IMR-90 (cell line): ENCODE results near the gene AVPR1B. TPM values are rescaled to one million over a fixed set of nuclear protein-coding genes. Genes with fewer than 3 reads are reported as not detected.

Source experiments
- ATAC-seq: fragments of 200-7000 bp; cut with Tn5 transposase; 2 replicates; pipeline ENCODE4 v1.9.1; 2020; ENCODE audit warnings: low read depth, mild to moderate bottlenecking, moderate library complexity
- BruUV-seq: library from RNA; stranded (reverse); fragments of 400-500 nt; replicated peaks from 2 replicates; lab custom pipeline; 2021; lab: Mats Ljungman, UMichigan
- CTCF ChIA-PET: fragments of 300-600 bp; formaldehyde crosslinking; extraction: SDS; loops from one replicate; lab custom pipeline; 2021; ENCODE audit warnings: antibody characterized with exemption; lab: Yijun Ruan, JAX
- POLR2A ChIA-PET: fragments of 300-600 bp; sonication (Branson Sonifier 250); formaldehyde crosslinking; loops from one replicate; lab custom pipeline; 2022; ENCODE audit warnings: antibody characterized with exemption; ENCODE audit not compliant: unreplicated experiment; lab: Charles Lee
- DNase-seq: peaks from one replicate; pipeline ENCODE4 v3.0.0; 2013
- H2AFZ ChIP-seq: replicated peaks from 2 replicates; pipeline ENCODE3; 2013; ENCODE audit warnings: low read length, mild to moderate bottlenecking; ENCODE audit not compliant: poor library complexity
- H2AK5ac ChIP-seq: 2 replicates; pipeline ENCODE4 v1.6.1; 2013; ENCODE audit warnings: low read depth, low read length, inconsistent platforms
- H2AK9ac ChIP-seq: replicated peaks from 2 replicates; pipeline ENCODE3; 2013; ENCODE audit warnings: mild to moderate bottlenecking, low read depth, low read length, moderate library complexity; ENCODE audit not compliant: poor library complexity
- H2BK120ac ChIP-seq: 2 replicates; pipeline ENCODE4 v1.6.1; 2013; ENCODE audit warnings: low read depth, low read length, inconsistent platforms
- H2BK15ac ChIP-seq: 3 replicates; pipeline ENCODE4 v1.6.1; 2013; ENCODE audit warnings: low read depth, low read length, inconsistent platforms
- H2BK20ac ChIP-seq: 2 replicates; pipeline ENCODE4 v1.6.1; 2013; ENCODE audit warnings: low read depth, mild to moderate bottlenecking, inconsistent platforms, low read length, moderate library complexity
- H2BK5ac ChIP-seq: 2 replicates; pipeline ENCODE4 v1.6.1; 2013; ENCODE audit warnings: mild to moderate bottlenecking, low read depth, low read length, inconsistent platforms; ENCODE audit not compliant: poor library complexity, severe bottlenecking
- H3K14ac ChIP-seq: replicated peaks from 2 replicates; pipeline ENCODE4 v1.6.1; 2013; ENCODE audit warnings: low read depth, low read length, inconsistent platforms
- H3K18ac ChIP-seq: 2 replicates; pipeline ENCODE4 v1.6.1; 2013; ENCODE audit warnings: low read depth, low read length, control low read depth
- H3K23ac ChIP-seq: 2 replicates; pipeline ENCODE4 v1.6.1; 2013; ENCODE audit warnings: low read depth, low read length, inconsistent platforms
- H3K27ac ChIP-seq: 2 replicates; pipeline ENCODE4 v1.5.1; 2013; ENCODE audit warnings: mild to moderate bottlenecking, control low read depth, low read length; ENCODE audit not compliant: insufficient read depth
- H3K27me3 ChIP-seq: 2 replicates; pipeline ENCODE4 v1.6.1; 2013; ENCODE audit warnings: low read length; ENCODE audit not compliant: control insufficient read depth, insufficient read depth
- H3K36me3 ChIP-seq: 2 replicates; pipeline ENCODE4 v1.6.1; 2013; ENCODE audit warnings: low read length, mixed read lengths; ENCODE audit not compliant: control insufficient read depth, insufficient read depth
- H3K4ac ChIP-seq: 2 replicates; pipeline ENCODE4 v1.6.1; 2013; ENCODE audit warnings: low read depth, low read length, inconsistent platforms
- H3K4me1 ChIP-seq: 2 replicates; pipeline ENCODE4 v1.6.1; 2013; ENCODE audit warnings: low read length, mixed read lengths; ENCODE audit not compliant: control insufficient read depth, insufficient read depth
- H3K4me2 ChIP-seq: 2 replicates; pipeline ENCODE4 v1.6.1; 2013; ENCODE audit warnings: low read depth, mild to moderate bottlenecking, control low read depth, low read length, moderate library complexity
- H3K4me3 ChIP-seq: 2 replicates; pipeline ENCODE4 v1.5.1; 2013; ENCODE audit warnings: low read depth, mild to moderate bottlenecking, control low read depth, low read length, moderate library complexity; ENCODE audit not compliant: insufficient read depth
- H3K56ac ChIP-seq: 2 replicates; pipeline ENCODE4 v1.6.1; 2013; ENCODE audit warnings: low read length, inconsistent platforms; ENCODE audit not compliant: insufficient read depth; ENCODE audit errors: extremely low read depth
- H3K79me1 ChIP-seq, 2 experiments: 2 replicates each; pipeline ENCODE4 v1.6.1; 2013; ENCODE audit warnings: low read length in 2 of 2, inconsistent platforms in 1 of 2, low read depth in 1 of 2
- H3K9ac ChIP-seq: 2 replicates; pipeline ENCODE4 v1.6.1; 2013; ENCODE audit warnings: low read depth, low read length, control low read depth
- H3K9me1 ChIP-seq: 2 replicates; pipeline ENCODE4 v1.6.1; 2013; ENCODE audit warnings: low read length, inconsistent platforms; ENCODE audit not compliant: insufficient read depth
- H3K9me3 ChIP-seq: 2 replicates; pipeline ENCODE4 v1.6.1; 2013; ENCODE audit warnings: low read length; ENCODE audit not compliant: control insufficient read depth, insufficient read depth
- H4K20me1 ChIP-seq: 2 replicates; pipeline ENCODE4 v1.6.1; 2013; ENCODE audit warnings: low read length, inconsistent platforms; ENCODE audit not compliant: insufficient read depth
- H4K5ac ChIP-seq: 2 replicates; pipeline ENCODE4 v1.6.1; 2013; ENCODE audit warnings: mild to moderate bottlenecking, low read depth, low read length, control low read depth
- H4K8ac ChIP-seq, 2 experiments: 2 replicates each; pipeline ENCODE4 v1.6.1; 2013; ENCODE audit warnings: low read depth in 2 of 2, low read length in 2 of 2, control low read depth in 1 of 2, inconsistent platforms in 1 of 2
- H4K91ac ChIP-seq: 2 replicates; pipeline ENCODE4 v1.6.1; 2013; ENCODE audit warnings: low read depth, low read length, inconsistent platforms; ENCODE audit not compliant: insufficient read depth
- BHLHE40 ChIP-seq: fragments of 150-350 bp; IDR thresholded peaks from 2 replicates; pipeline ENCODE4 v1.6.1; 2016; ENCODE audit warnings: mild to moderate bottlenecking, low read depth, low read length
- CEBPB ChIP-seq: IDR thresholded peaks from 2 replicates; pipeline ENCODE4 v1.6.1; 2012; ENCODE audit warnings: low read depth, low read length, improper control_type of control experiment
- MAFK ChIP-seq: IDR thresholded peaks from 2 replicates; pipeline ENCODE4 v1.6.1; 2012; ENCODE audit warnings: low read depth, low read length, improper control_type of control experiment
- MXI1 ChIP-seq: IDR thresholded peaks from 2 replicates; pipeline ENCODE4 v1.6.1; 2012; ENCODE audit warnings: low read depth, mild to moderate bottlenecking, low read length, moderate library complexity, borderline replicate concordance
- dilution Hi-C: fragments of 300-500 bp; cut with HindIII; formaldehyde crosslinking; loops from one replicate; pipeline ENCODE4 v1.14.3; 2018; ENCODE audit warnings: low sequenced_read_pairs; ENCODE audit not compliant: unreplicated experiment
- in situ Hi-C: fragments of 300-500 bp; cut with MboI; formaldehyde crosslinking; loops from 3 replicates; pipeline ENCODE4 v1.14.3; 2019; ENCODE audit warnings: low sequenced_read_pairs, inconsistent platforms, mixed read lengths
- intact Hi-C: fragments of 100-400 bp; cut with micrococcal nuclease; formaldehyde crosslinking; loops from 2 replicates; pipeline ENCODE4 v1.10.0; 2022
- polyA plus RNA-seq, 3 experiments: library from polyadenylated mRNA; depleted of rRNA; stranded (reverse); fragments of >200 nt; gene quantifications; 2 replicates each; pipeline ENCODE4 v1.2.3, GENCODE V29; 2012; ENCODE audit warnings: low replicate concordance in 1 of 3
- total RNA-seq: library from RNA; depleted of rRNA; stranded (reverse); fragments of >200 nt; gene quantifications from 2 replicates; pipeline ENCODE4 v1.2.3, GENCODE V29; 2012

Gene AVPR1B
- total and polyA plus RNA-seq, 2 of the 4 experiments (the other 2 are of a cell fraction): not detected

DNA sequence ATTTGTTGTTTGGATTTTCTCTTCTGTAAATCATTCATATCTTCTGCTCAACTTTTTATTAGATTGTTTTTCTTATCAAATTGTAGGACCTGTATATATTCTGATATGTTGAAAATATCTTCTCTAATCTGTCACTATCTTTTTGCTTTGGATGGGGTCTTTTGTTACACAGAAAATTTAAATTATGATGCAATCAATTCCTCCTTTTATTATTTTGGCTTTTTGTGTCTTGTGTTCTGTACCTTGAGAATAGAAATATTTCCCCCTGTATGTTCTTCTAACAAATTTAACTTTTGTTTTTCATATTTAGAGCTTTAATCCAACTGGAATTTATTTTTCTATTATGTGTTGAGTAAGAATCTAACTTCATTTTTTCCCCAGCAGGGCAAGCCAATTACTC, 3.2 kb upstream of the AVPR1B start:
- Histone ChIP-seq H2AK9ac (no peak overlapping the region), H2BK20ac (no peak overlapping the region), H3K36me3 (no peaks in the 10 kb centered on the region), H3K27ac (no peak overlapping the region), H3K4me2 (no peak overlapping the region), H2BK120ac (no peak overlapping the region), H3K14ac (no peak overlapping the region), H3K9me3 (no peaks in the 10 kb centered on the region; the same call in 1 of the 2 replicates), H3K4ac (no peak overlapping the region), H3K56ac (no peak overlapping the region), H3K4me1 (no peaks in the 10 kb centered on the region; the same call in 1 of the 2 replicates), H3K4me3 (no peak overlapping the region), H3K79me1 (no peaks in the 10 kb centered on the region), H3K9me1 (no peaks in the 10 kb centered on the region), H4K5ac (no peak overlapping the region), H3K27me3 (peaks cover 27% of the 10 kb centered on the region), H2AFZ (no peak overlapping the region), H2BK15ac (no peak overlapping the region), H2BK5ac (no peak overlapping the region), H4K20me1 (no peaks in the 10 kb centered on the region), H4K8ac (no peak overlapping the region), H3K18ac (no peak overlapping the region), H3K23ac (no peak overlapping the region), H4K91ac (no peak overlapping the region), H2AK5ac (no peak overlapping the region), H3K9ac (no peak overlapping the region)
- DNase-seq (no peak), ATAC-seq (no peak)
- no peak for TF ChIP-seq MXI1
- TF ChIP-seq MAFK: no peak
- TF ChIP-seq BHLHE40: no peak
- TF ChIP-seq CEBPB: peak; percentile 69
- intact Hi-C loops (no loop called here), in situ Hi-C loops (loop anchor here (25.0 kb wide), 1 partner anchor 458 kb away; no protein-coding TSS in a partner anchor), dilution Hi-C loops (no loop called here)
- ChIA-PET POLR2A (no interaction called here), CTCF (interaction anchor here (1.4 kb wide), 1 partner anchor 14 kb away, joined by 4 read pairs; no protein-coding TSS in a partner anchor)
- no TSS peak for BruUV-seq
